HL-60 (cell line): ENCODE data around the gene E2F7.

Experiments
- DNase-seq, 2 experiments: peaks; one replicate each; pipeline ENCODE4 v3.0.0-alpha.2; 2010 to 2020; ENCODE audit warnings: low read depth in 1 of 2, low spot score in 1 of 2
- H3K27ac ChIP-seq: fragments of 250-450 bp; sonication (Bioruptor Pico); replicated peaks from 2 replicates; pipeline ENCODE4 v1.5.1; 2020; ENCODE audit warnings: mild to moderate bottlenecking, moderate library complexity
- H3K27me3 ChIP-seq: fragments of 250-450 bp; sonication (Bioruptor Pico); 2 replicates; pipeline ENCODE4 v1.5.1; 2021; ENCODE audit warnings: mild to moderate bottlenecking, moderate library complexity; ENCODE audit not compliant: insufficient read depth, poor library complexity, severe bottlenecking
- H3K4me3 ChIP-seq: replicated peaks from 2 replicates; pipeline ENCODE4 v1.5.1; 2011; ENCODE audit warnings: mild to moderate bottlenecking, control low read depth, low read length; ENCODE audit not compliant: insufficient read depth
- GABPA ChIP-seq: IDR thresholded peaks from 2 replicates; pipeline ENCODE4 v1.6.1; 2012; ENCODE audit warnings: low read depth
- POLR2AphosphoS5 ChIP-seq: IDR thresholded peaks from 2 replicates; pipeline ENCODE4 v1.6.1; 2012; ENCODE audit warnings: low read depth
- SPI1 ChIP-seq: IDR thresholded peaks from 2 replicates; pipeline ENCODE4 v1.6.1; 2012; ENCODE audit warnings: low read depth, mild to moderate bottlenecking, borderline replicate concordance
- TF ChIP-seq, protein P1 (sequence below): IDR thresholded peaks from one replicate; pipeline ENCODE4 v1.5.1; 2011; ENCODE audit warnings: low read length, control low read depth, inconsistent platforms; ENCODE audit not compliant: insufficient read depth
- TF ChIP-seq, protein P2 (sequence below): IDR thresholded peaks from 2 replicates; pipeline ENCODE4 v1.6.1; 2012; ENCODE audit warnings: low read depth; ENCODE audit not compliant: insufficient replicate concordance

Gene E2F7

DNA sequence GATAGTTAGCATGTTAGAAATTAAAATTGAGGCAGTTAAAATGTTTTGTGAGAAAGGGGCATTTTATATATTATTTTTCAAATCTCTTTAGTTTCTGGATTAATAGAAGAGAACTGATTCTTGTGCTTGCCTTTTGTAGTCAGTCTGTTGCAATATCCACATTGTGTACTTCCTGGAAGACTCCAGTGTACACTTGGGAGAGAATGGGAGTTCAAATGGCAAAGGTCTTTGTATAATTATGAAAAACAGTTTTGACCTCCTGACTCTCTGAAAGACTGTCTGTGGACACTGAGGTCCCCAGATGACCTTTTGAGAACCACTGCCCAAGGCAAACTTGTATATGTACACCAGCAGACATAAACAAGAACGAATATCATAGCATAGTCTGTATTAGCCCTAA, 12.1 kb downstream of the E2F7 start:
- TF ChIP-seq, protein P1, sequence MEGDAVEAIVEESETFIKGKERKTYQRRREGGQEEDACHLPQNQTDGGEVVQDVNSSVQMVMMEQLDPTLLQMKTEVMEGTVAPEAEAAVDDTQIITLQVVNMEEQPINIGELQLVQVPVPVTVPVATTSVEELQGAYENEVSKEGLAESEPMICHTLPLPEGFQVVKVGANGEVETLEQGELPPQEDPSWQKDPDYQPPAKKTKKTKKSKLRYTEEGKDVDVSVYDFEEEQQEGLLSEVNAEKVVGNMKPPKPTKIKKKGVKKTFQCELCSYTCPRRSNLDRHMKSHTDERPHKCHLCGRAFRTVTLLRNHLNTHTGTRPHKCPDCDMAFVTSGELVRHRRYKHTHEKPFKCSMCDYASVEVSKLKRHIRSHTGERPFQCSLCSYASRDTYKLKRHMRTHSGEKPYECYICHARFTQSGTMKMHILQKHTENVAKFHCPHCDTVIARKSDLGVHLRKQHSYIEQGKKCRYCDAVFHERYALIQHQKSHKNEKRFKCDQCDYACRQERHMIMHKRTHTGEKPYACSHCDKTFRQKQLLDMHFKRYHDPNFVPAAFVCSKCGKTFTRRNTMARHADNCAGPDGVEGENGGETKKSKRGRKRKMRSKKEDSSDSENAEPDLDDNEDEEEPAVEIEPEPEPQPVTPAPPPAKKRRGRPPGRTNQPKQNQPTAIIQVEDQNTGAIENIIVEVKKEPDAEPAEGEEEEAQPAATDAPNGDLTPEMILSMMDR, result no peak
- TF ChIP-seq SPI1 (no peak), POLR2AphosphoS5 (no peak), GABPA (no peak)
- TF ChIP-seq, protein P2, sequence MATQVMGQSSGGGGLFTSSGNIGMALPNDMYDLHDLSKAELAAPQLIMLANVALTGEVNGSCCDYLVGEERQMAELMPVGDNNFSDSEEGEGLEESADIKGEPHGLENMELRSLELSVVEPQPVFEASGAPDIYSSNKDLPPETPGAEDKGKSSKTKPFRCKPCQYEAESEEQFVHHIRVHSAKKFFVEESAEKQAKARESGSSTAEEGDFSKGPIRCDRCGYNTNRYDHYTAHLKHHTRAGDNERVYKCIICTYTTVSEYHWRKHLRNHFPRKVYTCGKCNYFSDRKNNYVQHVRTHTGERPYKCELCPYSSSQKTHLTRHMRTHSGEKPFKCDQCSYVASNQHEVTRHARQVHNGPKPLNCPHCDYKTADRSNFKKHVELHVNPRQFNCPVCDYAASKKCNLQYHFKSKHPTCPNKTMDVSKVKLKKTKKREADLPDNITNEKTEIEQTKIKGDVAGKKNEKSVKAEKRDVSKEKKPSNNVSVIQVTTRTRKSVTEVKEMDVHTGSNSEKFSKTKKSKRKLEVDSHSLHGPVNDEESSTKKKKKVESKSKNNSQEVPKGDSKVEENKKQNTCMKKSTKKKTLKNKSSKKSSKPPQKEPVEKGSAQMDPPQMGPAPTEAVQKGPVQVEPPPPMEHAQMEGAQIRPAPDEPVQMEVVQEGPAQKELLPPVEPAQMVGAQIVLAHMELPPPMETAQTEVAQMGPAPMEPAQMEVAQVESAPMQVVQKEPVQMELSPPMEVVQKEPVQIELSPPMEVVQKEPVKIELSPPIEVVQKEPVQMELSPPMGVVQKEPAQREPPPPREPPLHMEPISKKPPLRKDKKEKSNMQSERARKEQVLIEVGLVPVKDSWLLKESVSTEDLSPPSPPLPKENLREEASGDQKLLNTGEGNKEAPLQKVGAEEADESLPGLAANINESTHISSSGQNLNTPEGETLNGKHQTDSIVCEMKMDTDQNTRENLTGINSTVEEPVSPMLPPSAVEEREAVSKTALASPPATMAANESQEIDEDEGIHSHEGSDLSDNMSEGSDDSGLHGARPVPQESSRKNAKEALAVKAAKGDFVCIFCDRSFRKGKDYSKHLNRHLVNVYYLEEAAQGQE, result no peak
- H3K27me3 ChIP-seq, result no peaks in the 10 kb centered on the region

DNA sequence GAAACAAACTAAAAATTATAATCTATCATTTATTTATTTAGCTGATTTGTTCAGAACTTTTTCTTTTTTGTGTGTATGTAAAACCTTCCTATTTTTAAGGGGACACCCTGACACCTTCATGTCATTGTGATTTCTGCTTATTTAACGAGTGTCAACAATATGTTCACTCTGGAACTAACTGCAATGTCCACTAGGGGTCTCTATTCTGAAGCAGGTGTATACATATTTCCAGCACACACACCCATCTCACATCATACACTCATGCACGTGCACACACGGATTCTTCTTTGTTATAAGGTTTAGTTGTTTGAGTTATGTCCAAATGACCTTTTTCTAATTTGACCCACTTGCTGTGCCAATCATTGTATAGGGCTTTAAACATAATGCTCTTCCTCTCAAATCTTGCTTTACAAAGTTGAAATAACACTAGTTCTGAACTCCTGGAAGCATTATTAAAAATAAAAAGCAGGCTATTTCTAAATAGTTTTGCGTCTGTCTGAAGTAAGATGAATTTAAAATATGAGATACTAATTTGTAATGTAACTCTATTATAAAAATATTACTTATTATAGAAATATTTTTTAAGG, 15.5 kb downstream of the E2F7 start:
- peak; percentile 34 to 37 for DNase-seq
- TF ChIP-seq SPI1 (no peak), POLR2AphosphoS5 (no peak), GABPA (no peak)
- TF ChIP-seq, protein P2, result no peak
- TF ChIP-seq, protein P1, result peak; percentile 80
- H3K27me3 ChIP-seq, result no peaks in the 10 kb centered on the region

More for the DNA sequence above, 12.1 kb downstream of the E2F7 start:
- Histone ChIP-seq H3K4me3 (no peak overlapping the region), H3K27ac (no peak overlapping the region)
- no peak for DNase-seq

DNA sequence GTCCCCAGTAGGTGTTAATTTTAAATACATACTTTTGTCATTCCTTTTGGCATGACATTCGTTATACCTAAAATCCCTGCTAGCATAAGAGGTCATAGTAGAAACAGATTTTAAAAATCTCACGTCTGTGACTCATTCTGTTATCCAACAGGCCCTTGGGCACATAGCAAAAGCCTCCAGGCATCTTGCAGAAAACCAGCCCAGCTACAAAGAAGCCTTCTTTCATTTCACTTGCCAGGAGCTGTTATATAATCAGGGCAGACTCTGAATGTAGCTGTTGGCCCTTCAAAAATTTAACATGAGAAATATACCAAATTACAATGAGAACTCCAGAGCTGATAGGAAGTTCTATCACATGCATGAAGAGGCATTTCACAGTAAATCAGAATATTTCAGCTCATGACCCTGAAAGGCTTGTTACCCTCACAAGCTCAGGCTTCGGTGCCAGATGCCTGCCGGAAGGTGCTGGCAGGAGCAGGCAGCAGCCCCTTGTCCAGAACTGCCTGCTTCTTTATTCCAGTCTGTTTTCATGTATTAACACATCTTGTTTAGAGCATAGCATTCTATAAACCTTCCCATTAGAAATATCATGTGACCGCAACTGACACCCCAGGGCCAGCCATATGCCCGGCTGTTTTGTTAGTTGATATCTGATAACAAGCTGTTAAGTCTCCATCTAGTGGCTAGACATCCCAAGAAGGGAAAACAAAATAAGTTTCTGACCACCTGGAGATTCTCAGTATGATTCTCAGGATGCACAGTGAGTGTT, 17.8 kb downstream of the E2F7 start:
- Histone ChIP-seq H3K27ac (no peak overlapping the region), H3K4me3 (no peak overlapping the region), H3K27me3 (no peaks in the 10 kb centered on the region)
- TF ChIP-seq, protein P2, result no peak
- TF ChIP-seq POLR2AphosphoS5, result no peak
- TF ChIP-seq, protein P1, result no peak
- TF ChIP-seq SPI1, result no peak
- TF ChIP-seq GABPA, result no peak
- no peak for DNase-seq

More for the DNA sequence above, 15.5 kb downstream of the E2F7 start:
- H3K27ac ChIP-seq, result no peak overlapping the region
- H3K4me3 ChIP-seq, result no peak overlapping the region
